ENCODE measurements around the gene RTL5.

- TF ChIP-seq, protein P1, sequence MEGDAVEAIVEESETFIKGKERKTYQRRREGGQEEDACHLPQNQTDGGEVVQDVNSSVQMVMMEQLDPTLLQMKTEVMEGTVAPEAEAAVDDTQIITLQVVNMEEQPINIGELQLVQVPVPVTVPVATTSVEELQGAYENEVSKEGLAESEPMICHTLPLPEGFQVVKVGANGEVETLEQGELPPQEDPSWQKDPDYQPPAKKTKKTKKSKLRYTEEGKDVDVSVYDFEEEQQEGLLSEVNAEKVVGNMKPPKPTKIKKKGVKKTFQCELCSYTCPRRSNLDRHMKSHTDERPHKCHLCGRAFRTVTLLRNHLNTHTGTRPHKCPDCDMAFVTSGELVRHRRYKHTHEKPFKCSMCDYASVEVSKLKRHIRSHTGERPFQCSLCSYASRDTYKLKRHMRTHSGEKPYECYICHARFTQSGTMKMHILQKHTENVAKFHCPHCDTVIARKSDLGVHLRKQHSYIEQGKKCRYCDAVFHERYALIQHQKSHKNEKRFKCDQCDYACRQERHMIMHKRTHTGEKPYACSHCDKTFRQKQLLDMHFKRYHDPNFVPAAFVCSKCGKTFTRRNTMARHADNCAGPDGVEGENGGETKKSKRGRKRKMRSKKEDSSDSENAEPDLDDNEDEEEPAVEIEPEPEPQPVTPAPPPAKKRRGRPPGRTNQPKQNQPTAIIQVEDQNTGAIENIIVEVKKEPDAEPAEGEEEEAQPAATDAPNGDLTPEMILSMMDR (IDR thresholded peaks at IDR 0.05; ENCODE audit: low read depth, low read length, missing input control): no peak
- TF ChIP-seq, protein P2, sequence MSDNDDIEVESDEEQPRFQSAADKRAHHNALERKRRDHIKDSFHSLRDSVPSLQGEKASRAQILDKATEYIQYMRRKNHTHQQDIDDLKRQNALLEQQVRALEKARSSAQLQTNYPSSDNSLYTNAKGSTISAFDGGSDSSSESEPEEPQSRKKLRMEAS (IDR thresholded peaks at IDR 0.05): no peak
- TF ChIP-seq, protein P3, sequence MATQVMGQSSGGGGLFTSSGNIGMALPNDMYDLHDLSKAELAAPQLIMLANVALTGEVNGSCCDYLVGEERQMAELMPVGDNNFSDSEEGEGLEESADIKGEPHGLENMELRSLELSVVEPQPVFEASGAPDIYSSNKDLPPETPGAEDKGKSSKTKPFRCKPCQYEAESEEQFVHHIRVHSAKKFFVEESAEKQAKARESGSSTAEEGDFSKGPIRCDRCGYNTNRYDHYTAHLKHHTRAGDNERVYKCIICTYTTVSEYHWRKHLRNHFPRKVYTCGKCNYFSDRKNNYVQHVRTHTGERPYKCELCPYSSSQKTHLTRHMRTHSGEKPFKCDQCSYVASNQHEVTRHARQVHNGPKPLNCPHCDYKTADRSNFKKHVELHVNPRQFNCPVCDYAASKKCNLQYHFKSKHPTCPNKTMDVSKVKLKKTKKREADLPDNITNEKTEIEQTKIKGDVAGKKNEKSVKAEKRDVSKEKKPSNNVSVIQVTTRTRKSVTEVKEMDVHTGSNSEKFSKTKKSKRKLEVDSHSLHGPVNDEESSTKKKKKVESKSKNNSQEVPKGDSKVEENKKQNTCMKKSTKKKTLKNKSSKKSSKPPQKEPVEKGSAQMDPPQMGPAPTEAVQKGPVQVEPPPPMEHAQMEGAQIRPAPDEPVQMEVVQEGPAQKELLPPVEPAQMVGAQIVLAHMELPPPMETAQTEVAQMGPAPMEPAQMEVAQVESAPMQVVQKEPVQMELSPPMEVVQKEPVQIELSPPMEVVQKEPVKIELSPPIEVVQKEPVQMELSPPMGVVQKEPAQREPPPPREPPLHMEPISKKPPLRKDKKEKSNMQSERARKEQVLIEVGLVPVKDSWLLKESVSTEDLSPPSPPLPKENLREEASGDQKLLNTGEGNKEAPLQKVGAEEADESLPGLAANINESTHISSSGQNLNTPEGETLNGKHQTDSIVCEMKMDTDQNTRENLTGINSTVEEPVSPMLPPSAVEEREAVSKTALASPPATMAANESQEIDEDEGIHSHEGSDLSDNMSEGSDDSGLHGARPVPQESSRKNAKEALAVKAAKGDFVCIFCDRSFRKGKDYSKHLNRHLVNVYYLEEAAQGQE (IDR thresholded peaks at IDR 0.05): no peak
- TF ChIP-seq TAF1 (conservative IDR thresholded peaks at IDR 0.05): no peak
- TF ChIP-seq SP1 (IDR thresholded peaks at IDR 0.05): no peak
- no peak for TF ChIP-seq HNF4A (conservative IDR thresholded peaks at IDR 0.05)
- no peak for TF ChIP-seq YY1 (IDR thresholded peaks at IDR 0.05)
Measured at GRCh38 chrX:72110876-72111708, 20.6 kb downstream of the RTL5 start.
